ENCODE results near the gene PRSS56. TPM values are rescaled to one million over a fixed set of nuclear protein-coding genes. Genes with fewer than 3 reads are reported as not detected.

Gene PRSS56
- total and polyA plus RNA-seq, 2 of the 8 experiments (the other 6 are each of a cell fraction or from before 2014, with no cell fraction given), result 0.03 TPM; not detected in 1

DNA sequence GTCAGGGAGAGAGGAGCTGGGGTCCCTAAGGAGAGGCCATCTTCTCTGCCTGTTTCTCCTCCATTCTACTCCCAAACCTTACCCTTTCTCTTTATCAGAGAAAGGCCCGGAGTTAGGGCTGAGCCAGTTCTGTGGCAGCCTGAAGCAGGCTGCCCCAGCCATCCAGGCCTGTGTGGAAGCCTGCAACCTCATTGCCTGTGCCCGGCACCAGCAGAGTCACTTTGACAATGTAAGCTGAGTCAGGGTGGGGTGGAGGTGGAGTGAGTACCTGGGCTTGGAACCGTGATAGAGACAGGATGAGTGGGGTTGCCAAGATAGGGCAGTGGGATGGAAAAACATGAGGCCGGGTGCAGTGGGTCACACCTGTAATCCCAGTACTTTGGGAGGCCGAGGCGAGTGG is 24.5 kb downstream of the PRSS56 start:
- H2BK15ac ChIP-seq (ENCODE audit: low read length), result no peak overlapping the region
- peaks cover 5% of the 10 kb centered on the region; the same call in 1 of the 2 replicates for H3K79me1 ChIP-seq (ENCODE audit: low read depth, low read length)
- H2BK20ac ChIP-seq (ENCODE audit: low read length), result no peak overlapping the region
- no peak overlapping the region for H3K18ac ChIP-seq (ENCODE audit: extremely low read depth, low read length)
- H3K9ac ChIP-seq (replicated peaks in 1 of 4; ENCODE audit: extremely low read depth in 1 of 4, low read depth in 3 of 4, low read length in 3 of 4), result no peak overlapping the region
- H4K5ac ChIP-seq (ENCODE audit: insufficient read length, low read depth, low read length), result no peak overlapping the region
- WGBS, 2 experiments (ENCODE audit: extremely low coverage in 1 of 2, insufficient coverage in 1 of 2, insufficient read length in 1 of 2, insufficient replicate concordance in 2 of 2, low coverage in 1 of 2, low lambda C conversion rate in 2 of 2, missing lambda C conversion rate in 1 of 2), result 97% methylated on average over 6 of the region's 6 CpGs; no CpG with 5 or more reads in 1 of the 2 experiments
- H4K91ac ChIP-seq (replicated peaks; ENCODE audit: insufficient read length, low read length), result no peak overlapping the region
- no peaks in the 10 kb centered on the region for H3K9me3 ChIP-seq (ENCODE audit: insufficient read depth in 2 of 2, low read depth in 1 of 2, low read length in 1 of 2)
- POLR2A ChIA-PET (ENCODE audit: partially characterized antibody), result interaction anchor here (1.3 to 2.8 kb wide), 2 partner anchors 11 to 14 kb away, joined by 5 to 12 read pairs; no protein-coding TSS in a partner anchor
- peaks cover 0 to 5% (median under 1%) of the 10 kb centered on the region in 4 experiments; a peak in 5 of 7 replicates for H3K4me1 ChIP-seq (replicated peaks in 1 of 4; ENCODE audit: control insufficient read depth in 3 of 4, insufficient read depth in 4 of 4, low read length in 3 of 4)
- FAIRE-seq (no peak), DNase-seq (ENCODE audit: low read depth in 1 of 2, low spot score in 2 of 2) (no peak)
- no peak overlapping the region for H2BK12ac ChIP-seq (ENCODE audit: low read depth, low read length)
- H3K23ac ChIP-seq (ENCODE audit: insufficient read length), result no peak overlapping the region
- peaks cover 1% of the 10 kb centered on the region; the same call in 1 of the 2 replicates for H3K23me2 ChIP-seq (ENCODE audit: low read depth, low read length)
- no peak overlapping the region for H2AFZ ChIP-seq (ENCODE audit: low read length)
- H3K4me3 ChIP-seq (ENCODE audit: extremely low read depth in 1 of 4, insufficient read depth in 2 of 4, low read depth in 3 of 4, low read length in 4 of 4), result no peak overlapping the region
- no peak overlapping the region for H3K56ac ChIP-seq (replicated peaks; ENCODE audit: insufficient read length, low read depth, low read length)
- no peak overlapping the region for H3K4ac ChIP-seq (replicated peaks; ENCODE audit: insufficient read length, low read depth, low read length)
- no peak overlapping the region for H2BK120ac ChIP-seq (replicated peaks; ENCODE audit: low read depth, low read length)
- no peak overlapping the region for H3K27ac ChIP-seq (ENCODE audit: low read depth, low read length)
- H4K20me1 ChIP-seq (replicated peaks in 1 of 2; ENCODE audit: control insufficient read depth in 1 of 2, insufficient read depth in 2 of 2, low read length in 2 of 2), result peaks cover 4 to 9% of the 10 kb centered on the region in 2 experiments
- peaks cover 0 to 9% (median under 1%) of the 10 kb centered on the region in 4 experiments; a peak in 2 of 8 replicates for H3K36me3 ChIP-seq (ENCODE audit: control insufficient read depth in 2 of 4, insufficient read depth in 4 of 4, low read length in 3 of 4)
- H3K27me3 ChIP-seq (replicated peaks in 1 of 4; ENCODE audit: control insufficient read depth in 3 of 4, extremely low read depth in 1 of 4, insufficient read depth in 3 of 4, low read length in 3 of 4), result no peaks in the 10 kb centered on the region
- no peak overlapping the region for H3K4me2 ChIP-seq (ENCODE audit: insufficient read depth in 1 of 2, low read depth in 2 of 2, low read length in 2 of 2)
- H2AK5ac ChIP-seq (ENCODE audit: low read depth, low read length), result no peak overlapping the region
- no peak overlapping the region for H4K8ac ChIP-seq (ENCODE audit: extremely low read depth, insufficient read depth, low read length)
- CTCF ChIA-PET (ENCODE audit: partially characterized antibody), result interaction anchor here (0.9 to 3.8 kb wide), 4 partner anchors 8 to 105 kb away, joined by 3 to 23 read pairs (median 4); partner anchors contain the start of gene PRSS56
- H2BK5ac ChIP-seq (ENCODE audit: low read depth, low read length), result no peak overlapping the region
- no peak overlapping the region for H3K14ac ChIP-seq (ENCODE audit: insufficient read length)
- peaks cover 0 to 22% of the 10 kb centered on the region in 2 experiments; a peak in 2 of 4 replicates for H3K79me2 ChIP-seq (ENCODE audit: control insufficient read depth in 1 of 2, insufficient read depth in 2 of 2, low read length in 2 of 2)
- TF ChIP-seq, protein P1, sequence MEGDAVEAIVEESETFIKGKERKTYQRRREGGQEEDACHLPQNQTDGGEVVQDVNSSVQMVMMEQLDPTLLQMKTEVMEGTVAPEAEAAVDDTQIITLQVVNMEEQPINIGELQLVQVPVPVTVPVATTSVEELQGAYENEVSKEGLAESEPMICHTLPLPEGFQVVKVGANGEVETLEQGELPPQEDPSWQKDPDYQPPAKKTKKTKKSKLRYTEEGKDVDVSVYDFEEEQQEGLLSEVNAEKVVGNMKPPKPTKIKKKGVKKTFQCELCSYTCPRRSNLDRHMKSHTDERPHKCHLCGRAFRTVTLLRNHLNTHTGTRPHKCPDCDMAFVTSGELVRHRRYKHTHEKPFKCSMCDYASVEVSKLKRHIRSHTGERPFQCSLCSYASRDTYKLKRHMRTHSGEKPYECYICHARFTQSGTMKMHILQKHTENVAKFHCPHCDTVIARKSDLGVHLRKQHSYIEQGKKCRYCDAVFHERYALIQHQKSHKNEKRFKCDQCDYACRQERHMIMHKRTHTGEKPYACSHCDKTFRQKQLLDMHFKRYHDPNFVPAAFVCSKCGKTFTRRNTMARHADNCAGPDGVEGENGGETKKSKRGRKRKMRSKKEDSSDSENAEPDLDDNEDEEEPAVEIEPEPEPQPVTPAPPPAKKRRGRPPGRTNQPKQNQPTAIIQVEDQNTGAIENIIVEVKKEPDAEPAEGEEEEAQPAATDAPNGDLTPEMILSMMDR (IDR thresholded peaks at IDR 0.05; ENCODE audit: control extremely low read depth in 1 of 3, insufficient read depth in 1 of 3, low read depth in 1 of 3, low read length in 3 of 3), result no peak
- TF ChIP-seq POLR2A (IDR thresholded peaks at IDR 0.05; ENCODE audit: control extremely low read depth in 1 of 2, low read depth in 2 of 2, low read length in 2 of 2), result no peak
- TF ChIP-seq YY1 (IDR thresholded peaks at IDR 0.05; ENCODE audit: low read depth, low read length), result no peak
- TF ChIP-seq CEBPB (IDR thresholded peaks at IDR 0.05; ENCODE audit: low read depth, low read length), result no peak
- no peak for TF ChIP-seq SIN3A (conservative IDR thresholded peaks at IDR 0.05 in 1 of 2, IDR thresholded peaks at IDR 0.05 in 1 of 2; ENCODE audit: low read depth in 1 of 2, low read length in 2 of 2)
- no peak for TF ChIP-seq SP4 (IDR thresholded peaks at IDR 0.05; ENCODE audit: low read length)
- no peak for TF ChIP-seq BCL11A (IDR thresholded peaks at IDR 0.05; ENCODE audit: low read depth in 2 of 2, low read length in 2 of 2)
- no peak for TF ChIP-seq TEAD4 (IDR thresholded peaks at IDR 0.05; ENCODE audit: low read depth, low read length)
- no peak for TF ChIP-seq CBX8 (IDR thresholded peaks at IDR 0.05; ENCODE audit: borderline replicate concordance, low read depth, low read length)
- TF ChIP-seq EGR1 (IDR thresholded peaks at IDR 0.05; ENCODE audit: borderline replicate concordance, low read depth, low read length), result no peak
- no peak for TF ChIP-seq EP300 (IDR thresholded peaks at IDR 0.05; ENCODE audit: borderline replicate concordance in 1 of 2, low read depth in 2 of 2, low read length in 2 of 2)
- TF ChIP-seq SIRT6 (IDR thresholded peaks at IDR 0.05; ENCODE audit: low read length), result no peak

Data from H1 (cell line).